IMR-90 (cell line): ENCODE data around the gene CMTM7. TPM values are rescaled to one million over a fixed set of nuclear protein-coding genes. Genes with fewer than 3 reads are reported as not detected.

Experiments used
- ATAC-seq: fragments of 200-7000 bp; cut with Tn5 transposase; 2 replicates; pipeline ENCODE4 v1.9.1; 2020; ENCODE audit warnings: low read depth, mild to moderate bottlenecking, moderate library complexity
- BruUV-seq: library from RNA; stranded (reverse); fragments of 400-500 nt; replicated peaks from 2 replicates; lab custom pipeline; 2021; lab: Mats Ljungman, UMichigan
- CTCF ChIA-PET: fragments of 300-600 bp; formaldehyde crosslinking; extraction: SDS; loops from one replicate; lab custom pipeline; 2021; ENCODE audit warnings: antibody characterized with exemption; lab: Yijun Ruan, JAX
- POLR2A ChIA-PET: fragments of 300-600 bp; sonication (Branson Sonifier 250); formaldehyde crosslinking; loops from one replicate; lab custom pipeline; 2022; ENCODE audit warnings: antibody characterized with exemption; ENCODE audit not compliant: unreplicated experiment; lab: Charles Lee
- DNase-seq: peaks from one replicate; pipeline ENCODE4 v3.0.0; 2013
- H2AFZ ChIP-seq: replicated peaks from 2 replicates; pipeline ENCODE3; 2013; ENCODE audit warnings: low read length, mild to moderate bottlenecking; ENCODE audit not compliant: poor library complexity
- H2AK5ac ChIP-seq: 2 replicates; pipeline ENCODE4 v1.6.1; 2013; ENCODE audit warnings: low read depth, low read length, inconsistent platforms
- H2AK9ac ChIP-seq: replicated peaks from 2 replicates; pipeline ENCODE3; 2013; ENCODE audit warnings: mild to moderate bottlenecking, low read depth, low read length, moderate library complexity; ENCODE audit not compliant: poor library complexity
- H2BK120ac ChIP-seq: 2 replicates; pipeline ENCODE4 v1.6.1; 2013; ENCODE audit warnings: low read depth, low read length, inconsistent platforms
- H2BK15ac ChIP-seq: 3 replicates; pipeline ENCODE4 v1.6.1; 2013; ENCODE audit warnings: low read depth, low read length, inconsistent platforms
- H2BK20ac ChIP-seq: 2 replicates; pipeline ENCODE4 v1.6.1; 2013; ENCODE audit warnings: low read depth, mild to moderate bottlenecking, inconsistent platforms, low read length, moderate library complexity
- H2BK5ac ChIP-seq: 2 replicates; pipeline ENCODE4 v1.6.1; 2013; ENCODE audit warnings: mild to moderate bottlenecking, low read depth, low read length, inconsistent platforms; ENCODE audit not compliant: poor library complexity, severe bottlenecking
- H3K14ac ChIP-seq: replicated peaks from 2 replicates; pipeline ENCODE4 v1.6.1; 2013; ENCODE audit warnings: low read depth, low read length, inconsistent platforms
- H3K18ac ChIP-seq: 2 replicates; pipeline ENCODE4 v1.6.1; 2013; ENCODE audit warnings: low read depth, low read length, control low read depth
- H3K23ac ChIP-seq: 2 replicates; pipeline ENCODE4 v1.6.1; 2013; ENCODE audit warnings: low read depth, low read length, inconsistent platforms
- H3K27ac ChIP-seq: 2 replicates; pipeline ENCODE4 v1.5.1; 2013; ENCODE audit warnings: mild to moderate bottlenecking, control low read depth, low read length; ENCODE audit not compliant: insufficient read depth
- H3K27me3 ChIP-seq: 2 replicates; pipeline ENCODE4 v1.6.1; 2013; ENCODE audit warnings: low read length; ENCODE audit not compliant: control insufficient read depth, insufficient read depth
- H3K36me3 ChIP-seq: 2 replicates; pipeline ENCODE4 v1.6.1; 2013; ENCODE audit warnings: low read length, mixed read lengths; ENCODE audit not compliant: control insufficient read depth, insufficient read depth
- H3K4ac ChIP-seq: 2 replicates; pipeline ENCODE4 v1.6.1; 2013; ENCODE audit warnings: low read depth, low read length, inconsistent platforms
- H3K4me1 ChIP-seq: 2 replicates; pipeline ENCODE4 v1.6.1; 2013; ENCODE audit warnings: low read length, mixed read lengths; ENCODE audit not compliant: control insufficient read depth, insufficient read depth
- H3K4me2 ChIP-seq: 2 replicates; pipeline ENCODE4 v1.6.1; 2013; ENCODE audit warnings: low read depth, mild to moderate bottlenecking, control low read depth, low read length, moderate library complexity
- H3K4me3 ChIP-seq: 2 replicates; pipeline ENCODE4 v1.5.1; 2013; ENCODE audit warnings: low read depth, mild to moderate bottlenecking, control low read depth, low read length, moderate library complexity; ENCODE audit not compliant: insufficient read depth
- H3K56ac ChIP-seq: 2 replicates; pipeline ENCODE4 v1.6.1; 2013; ENCODE audit warnings: low read length, inconsistent platforms; ENCODE audit not compliant: insufficient read depth; ENCODE audit errors: extremely low read depth
- H3K79me1 ChIP-seq, 2 experiments: 2 replicates each; pipeline ENCODE4 v1.6.1; 2013; ENCODE audit warnings: low read length in 2 of 2, inconsistent platforms in 1 of 2, low read depth in 1 of 2
- H3K9ac ChIP-seq: 2 replicates; pipeline ENCODE4 v1.6.1; 2013; ENCODE audit warnings: low read depth, low read length, control low read depth
- H3K9me1 ChIP-seq: 2 replicates; pipeline ENCODE4 v1.6.1; 2013; ENCODE audit warnings: low read length, inconsistent platforms; ENCODE audit not compliant: insufficient read depth
- H3K9me3 ChIP-seq: 2 replicates; pipeline ENCODE4 v1.6.1; 2013; ENCODE audit warnings: low read length; ENCODE audit not compliant: control insufficient read depth, insufficient read depth
- H4K20me1 ChIP-seq: 2 replicates; pipeline ENCODE4 v1.6.1; 2013; ENCODE audit warnings: low read length, inconsistent platforms; ENCODE audit not compliant: insufficient read depth
- H4K5ac ChIP-seq: 2 replicates; pipeline ENCODE4 v1.6.1; 2013; ENCODE audit warnings: mild to moderate bottlenecking, low read depth, low read length, control low read depth
- H4K8ac ChIP-seq, 2 experiments: 2 replicates each; pipeline ENCODE4 v1.6.1; 2013; ENCODE audit warnings: low read depth in 2 of 2, low read length in 2 of 2, control low read depth in 1 of 2, inconsistent platforms in 1 of 2
- H4K91ac ChIP-seq: 2 replicates; pipeline ENCODE4 v1.6.1; 2013; ENCODE audit warnings: low read depth, low read length, inconsistent platforms; ENCODE audit not compliant: insufficient read depth
- CHD1 ChIP-seq: IDR thresholded peaks from 2 replicates; pipeline ENCODE4 v1.6.1; 2012; ENCODE audit warnings: low read depth, low read length, improper control_type of control experiment
- WGBS, 2 experiments: methylation state at CpG; one replicate each; pipeline versions ENCODE4 v1.1.5 to v1.1.7; 2013; ENCODE audit warnings: missing lambda C conversion rate in 2 of 2; ENCODE audit not compliant: insufficient read length in 1 of 2; ENCODE audit errors: extremely low coverage in 2 of 2; 5-methylcytosine and 5-hydroxymethylcytosine counted together
- dilution Hi-C: fragments of 300-500 bp; cut with HindIII; formaldehyde crosslinking; loops from one replicate; pipeline ENCODE4 v1.14.3; 2018; ENCODE audit warnings: low sequenced_read_pairs; ENCODE audit not compliant: unreplicated experiment
- in situ Hi-C: fragments of 300-500 bp; cut with MboI; formaldehyde crosslinking; loops from 3 replicates; pipeline ENCODE4 v1.14.3; 2019; ENCODE audit warnings: low sequenced_read_pairs, inconsistent platforms, mixed read lengths
- intact Hi-C: fragments of 100-400 bp; cut with micrococcal nuclease; formaldehyde crosslinking; loops from 2 replicates; pipeline ENCODE4 v1.10.0; 2022
- polyA plus RNA-seq, 3 experiments: library from polyadenylated mRNA; depleted of rRNA; stranded (reverse); fragments of >200 nt; gene quantifications; 2 replicates each; pipeline ENCODE4 v1.2.3, GENCODE V29; 2012; ENCODE audit warnings: low replicate concordance in 1 of 3
- total RNA-seq: library from RNA; depleted of rRNA; stranded (reverse); fragments of >200 nt; gene quantifications from 2 replicates; pipeline ENCODE4 v1.2.3, GENCODE V29; 2012
- TF ChIP-seq, protein P1 (sequence below): fragments of 150-350 bp; IDR thresholded peaks from 2 replicates; pipeline ENCODE4 v1.6.1; 2016; ENCODE audit warnings: low read depth, mild to moderate bottlenecking, low read length, moderate library complexity, borderline replicate concordance
- TF ChIP-seq, protein P2 (sequence below): fragments of 150-350 bp; IDR thresholded peaks from 2 replicates; pipeline ENCODE4 v1.6.1; 2017; ENCODE audit warnings: mild to moderate bottlenecking, antibody characterized with exemption, low read length, low read depth

CMTM7 gene
- total and polyA plus RNA-seq, 2 of the 4 experiments (the other 2 are of a cell fraction), result 3.4 to 31.4 TPM

DNA sequence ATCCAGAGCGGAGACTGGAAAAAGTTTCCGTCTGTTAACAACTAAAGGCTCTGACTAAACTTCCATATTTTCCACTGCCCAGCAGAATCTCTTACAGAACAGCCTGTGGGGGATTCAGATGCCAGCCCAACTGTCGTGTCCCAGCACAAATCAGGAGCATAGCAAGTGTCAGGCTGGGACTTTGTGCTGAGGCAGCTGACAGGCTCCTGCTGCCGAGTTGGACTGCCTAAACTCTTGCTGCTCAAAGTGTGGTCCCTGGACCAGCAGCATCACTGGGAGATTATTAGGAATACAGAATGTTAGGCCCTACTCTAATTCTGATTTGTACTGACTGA is 31.2 kb upstream of the CMTM7 start:
- Histone ChIP-seq H4K5ac (no peak overlapping the region), H3K27me3 (peaks cover 33% of the 10 kb centered on the region)
- in situ Hi-C loops, result no loop called here

More for the DNA sequence above, 31.2 kb upstream of the CMTM7 start:
- H3K4me2 ChIP-seq, result no peak overlapping the region
- H2BK20ac ChIP-seq, result no peak overlapping the region
- H4K20me1 ChIP-seq, result no peaks in the 10 kb centered on the region
- H2BK15ac ChIP-seq, result no peak overlapping the region
- no peaks in the 10 kb centered on the region for H3K4me1 ChIP-seq
- dilution Hi-C loops, result no loop called here
- H2AK9ac ChIP-seq, result no peak overlapping the region
- no peaks in the 10 kb centered on the region; the same call in 1 of the 2 replicates for H3K9me3 ChIP-seq
- H3K4me3 ChIP-seq, result no peak overlapping the region
- no peak overlapping the region for H2BK5ac ChIP-seq
- H3K18ac ChIP-seq, result no peak overlapping the region
- no peaks in the 10 kb centered on the region for H3K79me1 ChIP-seq
- no peak for ATAC-seq
- H2BK120ac ChIP-seq, result no peak overlapping the region
- no peak overlapping the region for H3K27ac ChIP-seq
- H2AK5ac ChIP-seq, result no peak overlapping the region
- TF ChIP-seq CHD1, result no peak
- TF ChIP-seq, protein P1, sequence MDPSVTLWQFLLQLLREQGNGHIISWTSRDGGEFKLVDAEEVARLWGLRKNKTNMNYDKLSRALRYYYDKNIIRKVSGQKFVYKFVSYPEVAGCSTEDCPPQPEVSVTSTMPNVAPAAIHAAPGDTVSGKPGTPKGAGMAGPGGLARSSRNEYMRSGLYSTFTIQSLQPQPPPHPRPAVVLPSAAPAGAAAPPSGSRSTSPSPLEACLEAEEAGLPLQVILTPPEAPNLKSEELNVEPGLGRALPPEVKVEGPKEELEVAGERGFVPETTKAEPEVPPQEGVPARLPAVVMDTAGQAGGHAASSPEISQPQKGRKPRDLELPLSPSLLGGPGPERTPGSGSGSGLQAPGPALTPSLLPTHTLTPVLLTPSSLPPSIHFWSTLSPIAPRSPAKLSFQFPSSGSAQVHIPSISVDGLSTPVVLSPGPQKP, result no peak
- TF ChIP-seq, protein P2, sequence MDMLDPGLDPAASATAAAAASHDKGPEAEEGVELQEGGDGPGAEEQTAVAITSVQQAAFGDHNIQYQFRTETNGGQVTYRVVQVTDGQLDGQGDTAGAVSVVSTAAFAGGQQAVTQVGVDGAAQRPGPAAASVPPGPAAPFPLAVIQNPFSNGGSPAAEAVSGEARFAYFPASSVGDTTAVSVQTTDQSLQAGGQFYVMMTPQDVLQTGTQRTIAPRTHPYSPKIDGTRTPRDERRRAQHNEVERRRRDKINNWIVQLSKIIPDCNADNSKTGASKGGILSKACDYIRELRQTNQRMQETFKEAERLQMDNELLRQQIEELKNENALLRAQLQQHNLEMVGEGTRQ, result no peak
- no TSS peak for BruUV-seq
- POLR2A ChIA-PET, result no interaction called here
- intact Hi-C loops, result no loop called here
- no peaks in the 10 kb centered on the region for H3K36me3 ChIP-seq
- H3K9ac ChIP-seq, result no peak overlapping the region
- no peaks in the 10 kb centered on the region for H3K9me1 ChIP-seq
- H4K8ac ChIP-seq, result no peak overlapping the region
- no peak overlapping the region for H2AFZ ChIP-seq
- H3K4ac ChIP-seq, result no peak overlapping the region
- H3K56ac ChIP-seq, result no peak overlapping the region
- no peak for DNase-seq
- no peak overlapping the region for H3K23ac ChIP-seq
- CTCF ChIA-PET, result no interaction called here
- H3K14ac ChIP-seq, result no peak overlapping the region
- no CpG with 5 or more reads among the region's 4 CpGs for WGBS, 2 experiments
- no peak overlapping the region for H4K91ac ChIP-seq
